Suppressor macrophage (primary cell): Measurements from ENCODE around the gene AP3S2.

ENCODE experiments used
- DNase-seq, 4 experiments: peaks; one replicate each; pipeline ENCODE4 v3.0.0-alpha.2; 2020 to 2022

AP3S2 gene

GRCh38 chr15:89814112-89814742 is 79.6 kb downstream of the AP3S2 start:
- peak; percentile 51 to 76 (median 70) for DNase-seq

GRCh38 chr15:89813381-89814111 is 80.2 kb downstream of the AP3S2 start:
- DNase-seq = peak in 1 of 4 experiments; percentile 11

GRCh38 chr15:89812847-89813320 is 80.9 kb downstream of the AP3S2 start:
- DNase-seq = no peak

- DNase-seq = peak; percentile 87 to 96 (median 92)
These were observed 81.6 kb downstream of the AP3S2 start for GRCh38 chr15:89812011-89812846.

- DNase-seq = no peak
These were observed 83.0 kb downstream of the AP3S2 start for GRCh38 chr15:89810837-89811236.

GRCh38 chr15:89809787-89810148 is 84.0 kb downstream of the AP3S2 start:
- DNase-seq = no peak

GRCh38 chr15:89809093-89809786 is 84.6 kb downstream of the AP3S2 start:
- no peak for DNase-seq

GRCh38 chr15:89808160-89808870 is 85.5 kb downstream of the AP3S2 start:
- DNase-seq = no peak

- no peak for DNase-seq
These were observed 86.1 kb downstream of the AP3S2 start for GRCh38 chr15:89807689-89808088.

- no peak for DNase-seq
These were observed 86.9 kb downstream of the AP3S2 start for GRCh38 chr15:89806559-89807550.

- DNase-seq = no peak
These were observed 87.6 kb downstream of the AP3S2 start for GRCh38 chr15:89806210-89806558.

GRCh38 chr15:89805241-89806209 is 88.3 kb downstream of the AP3S2 start:
- no peak for DNase-seq

GRCh38 chr15:89803941-89804800 is 89.6 kb downstream of the AP3S2 start:
- peak in 3 of 4 experiments; percentile 48 to 56 (median 50) for DNase-seq

GRCh38 chr15:89802986-89803824 is 90.6 kb downstream of the AP3S2 start:
- DNase-seq = no peak

GRCh38 chr15:89802231-89802928 is 91.4 kb downstream of the AP3S2 start:
- DNase-seq = no peak

GRCh38 chr15:89801471-89802195 is 92.2 kb downstream of the AP3S2 start:
- no peak for DNase-seq
